Stomach (tissue), 4 donors: ENCODE data around the gene JMJD1C.

Source experiments
- CTCF ChIP-seq, 7 experiments: fragments of 450-650 bp in 4 of 7; fragments of 200-600 bp in 3 of 7; sonication (generic) in 3 of 7; IDR thresholded peaks; one replicate each; pipeline ENCODE4 v1.5.1; 2016 to 2019; ENCODE audit warnings: antibody characterized with exemption in 7 of 7, control low read depth in 2 of 7, mild to moderate bottlenecking in 1 of 7
- POLR2A ChIP-seq, 4 donors: fragments of 450-650 bp; IDR thresholded peaks; one replicate each; pipeline ENCODE4 v1.6.1; 2016; ENCODE audit warnings: antibody characterized with exemption in 4 of 4, control low read depth in 2 of 4, mild to moderate bottlenecking in 1 of 4, moderate library complexity in 1 of 4
- POLR2AphosphoS5 ChIP-seq, 3 donors: sonication (generic); formaldehyde crosslinking; IDR thresholded peaks; one replicate each; pipeline ENCODE4 v1.6.1; 2016; ENCODE audit warnings: antibody characterized with exemption in 3 of 3

GRCh38 chr10:63344269-63344668, 121.5 kb downstream of the JMJD1C start:
- TF ChIP-seq CTCF (IDR thresholded peaks at IDR 0.05) (no peak), POLR2A (IDR thresholded peaks at IDR 0.05) (no peak), POLR2AphosphoS5 (IDR thresholded peaks at IDR 0.05) (no peak)
